GM12878 (cell line): Measurements from ENCODE around the gene MCOLN3. TPM values are rescaled to one million over a fixed set of nuclear protein-coding genes. Genes with fewer than 3 reads are reported as not detected.

Source experiments
- ASH2L ChIP-seq: fragments of 300-600, 200-600 bp; sonication (generic); IDR thresholded peaks from 2 replicates; pipeline ENCODE4 v1.6.1; 2017; ENCODE audit warnings: low read depth, mild to moderate bottlenecking, borderline replicate concordance
- ATF2 ChIP-seq: IDR thresholded peaks from 2 replicates; pipeline ENCODE4 v1.6.1; 2012; ENCODE audit warnings: low read length, inconsistent platforms
- BCL11A ChIP-seq: IDR thresholded peaks from 2 replicates; pipeline ENCODE4 v1.6.1; 2011; ENCODE audit warnings: low read depth, low read length
- BHLHE40 ChIP-seq, 2 experiments: fragments of 450-650 bp in 1 of 2; IDR thresholded peaks; 2 replicates each; pipeline ENCODE4 v1.6.1; 2011 to 2017; ENCODE audit warnings: low read depth in 2 of 2, borderline replicate concordance in 1 of 2, improper control_type of control experiment in 1 of 2, low read length in 1 of 2, mild to moderate bottlenecking in 1 of 2
- CREB1 ChIP-seq: IDR thresholded peaks from 2 replicates; pipeline ENCODE4 v1.6.1; 2012; ENCODE audit warnings: low read depth, mild to moderate bottlenecking, inconsistent platforms
- DPF2 ChIP-seq: fragments of 450-650 bp; IDR thresholded peaks from 2 replicates; pipeline ENCODE4 v1.6.1; 2017; ENCODE audit warnings: mild to moderate bottlenecking
- E2F4 ChIP-seq: IDR thresholded peaks from 2 replicates; pipeline ENCODE4 v1.6.1; 2012; ENCODE audit warnings: low read depth, low read length, improper control_type of control experiment
- GABPA ChIP-seq: IDR thresholded peaks from 2 replicates; pipeline ENCODE4 v1.6.1; 2014; ENCODE audit warnings: antibody characterized with exemption, low read depth, mild to moderate bottlenecking, inconsistent platforms
- HDAC2 ChIP-seq: fragments of 200-600 bp; sonication (generic); IDR thresholded peaks from 2 replicates; pipeline ENCODE4 v1.6.1; 2017
- HDAC6 ChIP-seq: fragments of 200-600 bp; sonication (generic); IDR thresholded peaks from one replicate; pipeline ENCODE4 v1.8.0; 2017; ENCODE audit warnings: antibody characterized with exemption; ENCODE audit not compliant: unreplicated experiment
- HDGF ChIP-seq: fragments of 450-650 bp; IDR thresholded peaks from 2 replicates; pipeline ENCODE4 v1.6.1; 2016; ENCODE audit warnings: antibody characterized with exemption
- MEF2A ChIP-seq: IDR thresholded peaks from 2 replicates; pipeline ENCODE4 v1.6.1; 2011; ENCODE audit warnings: low read depth, mild to moderate bottlenecking, low read length, moderate library complexity; ENCODE audit not compliant: insufficient read depth
- NR2C1 ChIP-seq: fragments of 450-650 bp; IDR thresholded peaks from 2 replicates; pipeline ENCODE4 v1.6.1; 2017; ENCODE audit warnings: antibody characterized with exemption, mild to moderate bottlenecking, moderate library complexity
- POLR2A ChIP-seq: IDR thresholded peaks from 2 replicates; pipeline ENCODE4 v1.6.1; 2011; ENCODE audit warnings: low read depth, mild to moderate bottlenecking, low read length
- POLR2AphosphoS5 ChIP-seq: IDR thresholded peaks from 2 replicates; pipeline ENCODE4 v1.6.1; 2011; ENCODE audit warnings: mild to moderate bottlenecking, low read length, inconsistent platforms
- RAD51 ChIP-seq: fragments of 450-650 bp; IDR thresholded peaks from 2 replicates; pipeline ENCODE4 v1.6.1; 2016; ENCODE audit warnings: moderate library complexity, mild to moderate bottlenecking, inconsistent platforms
- SMARCA5 ChIP-seq: fragments of 450-650 bp; IDR thresholded peaks from 2 replicates; pipeline ENCODE4 v1.6.1; 2017; ENCODE audit warnings: mild to moderate bottlenecking
- SMC3 ChIP-seq: IDR thresholded peaks from 2 replicates; pipeline ENCODE4 v1.6.1; 2011; ENCODE audit warnings: low read length, improper control_type of control experiment, borderline replicate concordance
- SP1 ChIP-seq: IDR thresholded peaks from one replicate; pipeline ENCODE4 v1.6.1; 2011; ENCODE audit warnings: low read depth, low read length
- TARDBP ChIP-seq: IDR thresholded peaks from 2 replicates; pipeline ENCODE4 v1.6.1; 2016; ENCODE audit warnings: borderline replicate concordance
- WRNIP1 ChIP-seq: IDR thresholded peaks from 2 replicates; pipeline ENCODE4 v1.6.1; 2011; ENCODE audit warnings: low read depth, low read length, improper control_type of control experiment, borderline replicate concordance
- ZBTB11 ChIP-seq: fragments of 450-650 bp; formaldehyde crosslinking; IDR thresholded peaks from 2 replicates; pipeline ENCODE4 v1.5.0; 2022; ENCODE audit warnings: mild to moderate bottlenecking, missing genetic modification characterization
- ZBTB40 ChIP-seq: fragments of 450-650 bp; IDR thresholded peaks from 2 replicates; pipeline ENCODE4 v1.6.1; 2016; ENCODE audit warnings: mild to moderate bottlenecking, moderate library complexity, borderline replicate concordance
- ZNF217 ChIP-seq: fragments of 450-650 bp; IDR thresholded peaks from 2 replicates; pipeline ENCODE4 v1.6.1; 2017; ENCODE audit warnings: antibody characterized with exemption, mild to moderate bottlenecking
- polyA plus RNA-seq, 11 experiments: library from polyadenylated mRNA; depleted of rRNA in 4 of 11; unstranded in 6 of 11; stranded (reverse) in 5 of 11; fragments of >200 nt; fragmentation: Nextera tagmentation in 4 of 11; fragmentation: Illumina TruSeq in 1 of 11; extraction: Ambion mirVana in 4 of 11; extraction: Trizol in 1 of 11; gene quantifications; 1 replicate in 1 of 11; 2 replicates in 10 of 11; pipeline versions ENCODE4 v1.2.1 to v1.2.3, GENCODE V29; 2011 to 2016; ENCODE audit warnings: inconsistent platforms in 2 of 11, missing spikeins in 2 of 11, low read depth in 1 of 11
- total RNA-seq, 4 experiments: library from RNA; depleted of rRNA in 3 of 4; stranded (reverse); fragments of >200 nt in 3 of 4; fragmentation: Illumina TruSeq in 1 of 4; extraction: Trizol in 1 of 4; gene quantifications; 2 replicates each; pipeline versions ENCODE4 v1.2.1 to v1.2.3, GENCODE V29; 2013 to 2021

Gene MCOLN3
- total and polyA plus RNA-seq, 10 of the 15 experiments (the other 5 are each of a cell fraction or from before 2014, with no cell fraction given) = 0.48 to 7.4 (median 3.8) TPM

- TF ChIP-seq ZBTB40 (no peak), GABPA (0 out of 2 replicates have a peak, but pooled peaks have one; percentile 20), MEF2A (0 out of 2 replicates have a peak, but pooled peaks have one; percentile 17), WRNIP1 (no peak), E2F4 (no peak), HDAC6 (no peak), CREB1 (no peak; the same call in 1 of the 2 replicates), SMARCA5 (no peak), POLR2AphosphoS5 (peak; percentile 72; the same call in 1 of the 2 replicates), NR2C1 (no peak), TARDBP (no peak), SMC3 (no peak), ZBTB11 (CRISPR knock-in tag) (no peak), RAD51 (no peak), ZNF217 (no peak), HDAC2 (no peak), POLR2A (peak; percentile 56; the same call in 1 of the 2 replicates), HDGF (peak; percentile 92), BHLHE40 (IDR thresholded peaks at IDR 0.05; ENCODE audit: borderline replicate concordance in 1 of 2, low read depth in 2 of 2, low read length in 1 of 2) (peak in 1 of 2 experiments; percentile 15; a peak in 1 of 4 replicates), ASH2L (no peak), SP1 (no peak), ATF2 (peak; percentile 62; the same call in 1 of the 2 replicates), BCL11A (no peak), DPF2 (peak; percentile 44; the same call in 1 of the 2 replicates)
Observed at GRCh38 chr1:84988588-84988987, 59.7 kb downstream of the MCOLN3 start (continued).
